HepG2 (cell line): ENCODE measurements around the gene CEBPB. TPM values are rescaled to one million over a fixed set of nuclear protein-coding genes. Genes with fewer than 3 reads are reported as not detected.

ENCODE experiments used
- ATAD3A ChIP-seq: sonication (generic); formaldehyde crosslinking; IDR thresholded peaks from 2 replicates; pipeline ENCODE4 v1.4.0; 2020; ENCODE audit warnings: missing genetic modification reagents
- CCAR2 ChIP-seq: fragments of 200-400 bp; formaldehyde crosslinking; optimal IDR thresholded peaks from 2 replicates; pipeline ENCODE3; 2018; ENCODE audit warnings: low read depth, mild to moderate bottlenecking, low read length, moderate library complexity
- CERS6 ChIP-seq: sonication (generic); formaldehyde crosslinking; IDR thresholded peaks from 2 replicates; pipeline ENCODE4 v1.5.0; 2020; ENCODE audit warnings: missing genetic modification reagents
- HNF4G ChIP-seq, 2 experiments: sonication (generic) in 1 of 2; formaldehyde crosslinking in 1 of 2; IDR thresholded peaks; 2 replicates each; pipeline versions ENCODE4 v1.4.0 to v1.6.1; 2011 to 2020; ENCODE audit warnings: borderline replicate concordance in 2 of 2, low read depth in 2 of 2, mild to moderate bottlenecking in 2 of 2, low read length in 1 of 2, missing genetic modification reagents in 1 of 2, moderate library complexity in 1 of 2
- HOXA7 ChIP-seq: sonication (generic); formaldehyde crosslinking; IDR thresholded peaks from 2 replicates; pipeline ENCODE4 v1.8.1; 2022; ENCODE audit warnings: mild to moderate bottlenecking, missing genetic modification reagents, moderate library complexity
- ISX ChIP-seq: sonication (generic); formaldehyde crosslinking; conservative IDR thresholded peaks from 2 replicates; pipeline ENCODE4 v1.5.0; 2020; ENCODE audit warnings: missing genetic modification reagents
- NPAS2 ChIP-seq: sonication (generic); formaldehyde crosslinking; IDR thresholded peaks from 2 replicates; pipeline ENCODE4 v1.8.0; 2022; ENCODE audit warnings: mild to moderate bottlenecking, missing genetic modification reagents, borderline replicate concordance
- PTBP1 ChIP-seq: fragments of 200-400 bp; formaldehyde crosslinking; IDR thresholded peaks from 2 replicates; pipeline ENCODE4 v1.6.1; 2018; ENCODE audit warnings: low read length, low read depth; ENCODE audit not compliant: poor library complexity, severe bottlenecking
- RXRA ChIP-seq: sonication (generic); formaldehyde crosslinking; IDR thresholded peaks from 2 replicates; pipeline ENCODE4 v1.5.1; 2020; ENCODE audit warnings: missing genetic modification reagents
- THYN1 ChIP-seq: sonication (generic); formaldehyde crosslinking; IDR thresholded peaks from 2 replicates; pipeline ENCODE4 v1.8.1; 2023; ENCODE audit warnings: low read depth, mild to moderate bottlenecking, moderate library complexity, missing genetic modification reagents, borderline replicate concordance
- ZNF136 ChIP-seq: sonication (generic); formaldehyde crosslinking; IDR thresholded peaks from 2 replicates; pipeline ENCODE4 v1.8.1; 2022; ENCODE audit warnings: low read depth, mild to moderate bottlenecking, moderate library complexity, missing genetic modification reagents
- ZNF382 ChIP-seq: sonication (generic); formaldehyde crosslinking; IDR thresholded peaks from 2 replicates; pipeline ENCODE4 v1.5.0; 2020; ENCODE audit warnings: missing genetic modification reagents, mild to moderate bottlenecking, borderline replicate concordance
- ZNF616 ChIP-seq: sonication (generic); formaldehyde crosslinking; IDR thresholded peaks from 2 replicates; pipeline ENCODE4 v1.5.0; 2020; ENCODE audit warnings: low read depth, mild to moderate bottlenecking, missing genetic modification reagents
- ZNF704 ChIP-seq: sonication (generic); formaldehyde crosslinking; IDR thresholded peaks from 2 replicates; pipeline ENCODE4 v1.8.1; 2023; ENCODE audit warnings: mild to moderate bottlenecking, inconsistent platforms, moderate library complexity, missing genetic modification reagents, borderline replicate concordance
- ZNF740 ChIP-seq: sonication (generic); formaldehyde crosslinking; IDR thresholded peaks from 2 replicates; pipeline ENCODE4 v1.4.0; 2020; ENCODE audit warnings: missing genetic modification reagents
- polyA plus RNA-seq, 8 experiments: library from polyadenylated mRNA; depleted of rRNA in 3 of 8; stranded (reverse) in 7 of 8; unstranded in 1 of 8; fragments of >200 nt; fragmentation: Illumina TruSeq in 4 of 8; extraction: Trizol in 4 of 8; gene quantifications; 2 replicates each; pipeline versions ENCODE4 v1.2.1 to v1.2.3, GENCODE V29; 2011 to 2016; ENCODE audit warnings: low read depth in 4 of 8, missing spikeins in 1 of 8, mixed read lengths in 1 of 8; ENCODE audit not compliant: insufficient read depth in 1 of 8
- total RNA-seq, 5 experiments: library from RNA; depleted of rRNA; stranded (reverse); fragments of >200 nt; fragmentation: Illumina TruSeq; extraction: Trizol; gene quantifications; 2 replicates each; pipeline ENCODE4 v1.2.3, GENCODE V29; 2016; ENCODE audit warnings: low read depth in 1 of 5
- TF ChIP-seq, protein P1 (sequence below): sonication (generic); formaldehyde crosslinking; IDR thresholded peaks from 2 replicates; pipeline ENCODE4 v1.9.0; 2021; ENCODE audit warnings: mild to moderate bottlenecking, missing genetic modification reagents

The CEBPB gene
- total and polyA plus RNA-seq, 2 of the 13 experiments (the other 11 are each of a cell fraction or from before 2014, with no cell fraction given), result 18.5 to 28.2 TPM

GRCh38 chr20:50189681-50190250, 864 bp upstream of the CEBPB start (continued):
- TF ChIP-seq, protein P1, sequence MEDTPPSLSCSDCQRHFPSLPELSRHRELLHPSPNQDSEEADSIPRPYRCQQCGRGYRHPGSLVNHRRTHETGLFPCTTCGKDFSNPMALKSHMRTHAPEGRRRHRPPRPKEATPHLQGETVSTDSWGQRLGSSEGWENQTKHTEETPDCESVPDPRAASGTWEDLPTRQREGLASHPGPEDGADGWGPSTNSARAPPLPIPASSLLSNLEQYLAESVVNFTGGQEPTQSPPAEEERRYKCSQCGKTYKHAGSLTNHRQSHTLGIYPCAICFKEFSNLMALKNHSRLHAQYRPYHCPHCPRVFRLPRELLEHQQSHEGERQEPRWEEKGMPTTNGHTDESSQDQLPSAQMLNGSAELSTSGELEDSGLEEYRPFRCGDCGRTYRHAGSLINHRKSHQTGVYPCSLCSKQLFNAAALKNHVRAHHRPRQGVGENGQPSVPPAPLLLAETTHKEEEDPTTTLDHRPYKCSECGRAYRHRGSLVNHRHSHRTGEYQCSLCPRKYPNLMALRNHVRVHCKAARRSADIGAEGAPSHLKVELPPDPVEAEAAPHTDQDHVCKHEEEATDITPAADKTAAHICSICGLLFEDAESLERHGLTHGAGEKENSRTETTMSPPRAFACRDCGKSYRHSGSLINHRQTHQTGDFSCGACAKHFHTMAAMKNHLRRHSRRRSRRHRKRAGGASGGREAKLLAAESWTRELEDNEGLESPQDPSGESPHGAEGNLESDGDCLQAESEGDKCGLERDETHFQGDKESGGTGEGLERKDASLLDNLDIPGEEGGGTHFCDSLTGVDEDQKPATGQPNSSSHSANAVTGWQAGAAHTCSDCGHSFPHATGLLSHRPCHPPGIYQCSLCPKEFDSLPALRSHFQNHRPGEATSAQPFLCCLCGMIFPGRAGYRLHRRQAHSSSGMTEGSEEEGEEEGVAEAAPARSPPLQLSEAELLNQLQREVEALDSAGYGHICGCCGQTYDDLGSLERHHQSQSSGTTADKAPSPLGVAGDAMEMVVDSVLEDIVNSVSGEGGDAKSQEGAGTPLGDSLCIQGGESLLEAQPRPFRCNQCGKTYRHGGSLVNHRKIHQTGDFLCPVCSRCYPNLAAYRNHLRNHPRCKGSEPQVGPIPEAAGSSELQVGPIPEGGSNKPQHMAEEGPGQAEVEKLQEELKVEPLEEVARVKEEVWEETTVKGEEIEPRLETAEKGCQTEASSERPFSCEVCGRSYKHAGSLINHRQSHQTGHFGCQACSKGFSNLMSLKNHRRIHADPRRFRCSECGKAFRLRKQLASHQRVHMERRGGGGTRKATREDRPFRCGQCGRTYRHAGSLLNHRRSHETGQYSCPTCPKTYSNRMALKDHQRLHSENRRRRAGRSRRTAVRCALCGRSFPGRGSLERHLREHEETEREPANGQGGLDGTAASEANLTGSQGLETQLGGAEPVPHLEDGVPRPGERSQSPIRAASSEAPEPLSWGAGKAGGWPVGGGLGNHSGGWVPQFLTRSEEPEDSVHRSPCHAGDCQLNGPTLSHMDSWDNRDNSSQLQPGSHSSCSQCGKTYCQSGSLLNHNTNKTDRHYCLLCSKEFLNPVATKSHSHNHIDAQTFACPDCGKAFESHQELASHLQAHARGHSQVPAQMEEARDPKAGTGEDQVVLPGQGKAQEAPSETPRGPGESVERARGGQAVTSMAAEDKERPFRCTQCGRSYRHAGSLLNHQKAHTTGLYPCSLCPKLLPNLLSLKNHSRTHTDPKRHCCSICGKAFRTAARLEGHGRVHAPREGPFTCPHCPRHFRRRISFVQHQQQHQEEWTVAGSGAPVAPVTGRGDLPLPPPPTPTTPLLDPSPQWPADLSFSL (CRISPR knock-in tag), result no peak
- peak; percentile 50; the same call in 1 of the 2 replicates for TF ChIP-seq RXRA
- TF ChIP-seq CCAR2, result no peak
- TF ChIP-seq ZNF704 (CRISPR knock-in tag), result no peak; the same call in 1 of the 2 replicates
- no peak for TF ChIP-seq HOXA7 (CRISPR knock-in tag)
- TF ChIP-seq NPAS2 (CRISPR knock-in tag), result no peak
- TF ChIP-seq THYN1 (CRISPR knock-in tag), result peak; percentile 23
- TF ChIP-seq ZNF382, result no peak
- TF ChIP-seq PTBP1, result peak; percentile 65
- no peak for TF ChIP-seq ATAD3A
- TF ChIP-seq ZNF136 (CRISPR knock-in tag), result no peak
- TF ChIP-seq CERS6 (CRISPR knock-in tag), result no peak
- TF ChIP-seq HNF4G (IDR thresholded peaks at IDR 0.05; ENCODE audit: borderline replicate concordance, low read depth, low read length), result no peak
- no peak for TF ChIP-seq HNF4G (CRISPR knock-in tag; IDR thresholded peaks at IDR 0.05; ENCODE audit: borderline replicate concordance, low read depth)
- no peak; the same call in 1 of the 2 replicates for TF ChIP-seq ISX (CRISPR knock-in tag)
- TF ChIP-seq ZNF616 (CRISPR knock-in tag), result no peak
- TF ChIP-seq ZNF740 (CRISPR knock-in tag), result peak; percentile 84
- TF ChIP-seq, all 625 proteins: peak for 158
